Endothelial cell of umbilical vein (primary cell): ENCODE measurements around the gene HNMT. TPM values are rescaled to one million over a fixed set of nuclear protein-coding genes. Genes with fewer than 3 reads are reported as not detected.

Source experiments
- BruUV-seq: library from RNA; stranded (reverse); fragments of 400-500 nt; replicated peaks from 2 replicates; lab custom pipeline; 2021; lab: Mats Ljungman, UMichigan
- CTCF ChIA-PET: fragments of 300-600, 350-600 bp; sonication (Branson Sonifier 250); formaldehyde crosslinking; loops from one replicate; lab custom pipeline; 2021; ENCODE audit warnings: antibody characterized with exemption, inconsistent platforms; lab: Charles Lee
- POLR2A ChIA-PET: fragments of 300-600, 350-600 bp; sonication (Branson Sonifier 250); formaldehyde crosslinking; loops from one replicate; lab custom pipeline; 2021; ENCODE audit warnings: antibody characterized with exemption, inconsistent platforms; lab: Charles Lee
- DNase-seq: peaks from one replicate; pipeline ENCODE4 v3.0.0-alpha.2; 2011; ENCODE audit warnings: low read depth, low spot score
- FAIRE-seq: peaks from 2 replicates; lab custom pipeline; 2011; peaks lifted over from hg19 to GRCh38; lab: Jason Lieb, UNC
- H2AFZ ChIP-seq: 2 replicates; pipeline ENCODE4 v1.6.0; 2012; ENCODE audit warnings: low read depth, low read length, control low read depth, inconsistent platforms
- H3K27ac ChIP-seq: 2 replicates; pipeline ENCODE4 v1.5.1; 2011; ENCODE audit warnings: low read depth, mild to moderate bottlenecking, control low read depth, low read length, moderate library complexity; ENCODE audit not compliant: insufficient read depth
- H3K27me3 ChIP-seq, 2 experiments: 2 replicates each; pipeline versions ENCODE4 v1.6.0 to v1.6.1; 2011; ENCODE audit warnings: low read length in 2 of 2, mixed read lengths in 1 of 2; ENCODE audit not compliant: control insufficient read depth in 2 of 2, insufficient read depth in 2 of 2
- H3K36me3 ChIP-seq, 2 experiments: 2 replicates in 1 of 2; 3 replicates in 1 of 2; pipeline ENCODE4 v1.5.1; 2011; ENCODE audit warnings: low read length in 2 of 2, mild to moderate bottlenecking in 1 of 2, moderate library complexity in 1 of 2; ENCODE audit not compliant: control insufficient read depth in 2 of 2, insufficient read depth in 2 of 2; ENCODE audit errors: extremely low read depth in 1 of 2
- H3K4me1 ChIP-seq: 3 replicates; pipeline ENCODE4 v1.5.1; 2011; ENCODE audit warnings: mild to moderate bottlenecking, low read length; ENCODE audit not compliant: control insufficient read depth, insufficient read depth; ENCODE audit errors: extremely low read depth
- H3K4me2 ChIP-seq: 2 replicates; pipeline ENCODE4 v1.6.1; 2011; ENCODE audit warnings: low read length, control low read depth, mixed read lengths; ENCODE audit not compliant: insufficient read depth
- H3K4me3 ChIP-seq, 3 experiments: fragments of 200-600 bp in 1 of 3; sonication (generic), shearing (Covaris generic) in 1 of 3; replicated peaks in 1 of 3; 2 replicates each; pipeline ENCODE4 v1.5.1; 2011 to 2016; ENCODE audit warnings: control low read depth in 3 of 3, low read length in 3 of 3, mild to moderate bottlenecking in 2 of 3, inconsistent platforms in 1 of 3, low read depth in 1 of 3, moderate library complexity in 1 of 3; ENCODE audit not compliant: insufficient read depth in 1 of 3
- H3K79me2 ChIP-seq: 2 replicates; pipeline ENCODE4 v1.6.0; 2012; ENCODE audit warnings: low read length, inconsistent platforms; ENCODE audit not compliant: control insufficient read depth, insufficient read depth
- H3K9ac ChIP-seq: replicated peaks from 2 replicates; pipeline ENCODE3; 2011; ENCODE audit warnings: low read length, control low read depth; ENCODE audit not compliant: insufficient read depth; ENCODE audit errors: extremely low read depth
- H3K9me1 ChIP-seq: replicated peaks from 3 replicates; pipeline ENCODE4 v1.6.0; 2011; ENCODE audit warnings: mild to moderate bottlenecking, low read length; ENCODE audit not compliant: control insufficient read depth, insufficient read depth; ENCODE audit errors: extremely low read depth
- H3K9me3 ChIP-seq: replicated peaks from 2 replicates; pipeline ENCODE4 v1.5.1; 2012; ENCODE audit warnings: low read length, inconsistent platforms; ENCODE audit not compliant: control insufficient read depth, insufficient read depth
- H4K20me1 ChIP-seq: replicated peaks from 2 replicates; pipeline ENCODE3; 2011; ENCODE audit warnings: mild to moderate bottlenecking, low read length; ENCODE audit not compliant: control insufficient read depth, insufficient read depth; ENCODE audit errors: extremely low read depth
- EZH2 ChIP-seq: IDR thresholded peaks from 2 replicates; pipeline ENCODE4 v1.6.1; 2012; ENCODE audit warnings: borderline replicate concordance, low read depth, mild to moderate bottlenecking, moderate library complexity, low read length, inconsistent platforms; ENCODE audit not compliant: severe bottlenecking
- FOS ChIP-seq: IDR thresholded peaks from 2 replicates; pipeline ENCODE4 v1.6.1; 2011; ENCODE audit warnings: mild to moderate bottlenecking, low read length, moderate library complexity, borderline replicate concordance; ENCODE audit not compliant: insufficient read depth
- GATA2 ChIP-seq: IDR thresholded peaks from 2 replicates; pipeline ENCODE4 v1.7.0; 2011; ENCODE audit warnings: low read depth, mild to moderate bottlenecking, moderate library complexity, mixed read lengths, low read length; ENCODE audit not compliant: insufficient read length, insufficient read depth
- JUN ChIP-seq: IDR thresholded peaks from 2 replicates; pipeline ENCODE4 v1.6.1; 2011; ENCODE audit warnings: borderline replicate concordance, low read depth; ENCODE audit not compliant: insufficient read length, insufficient read depth
- MYC ChIP-seq: IDR thresholded peaks from one replicate; pipeline ENCODE4 v1.6.1; 2011; ENCODE audit warnings: mild to moderate bottlenecking, low read depth, low read length
- POLR2A ChIP-seq: IDR thresholded peaks from 2 replicates; pipeline ENCODE4 v1.6.1; 2012; ENCODE audit warnings: low read depth, mild to moderate bottlenecking, control low read depth, low read length
- POLR2AphosphoS5 ChIP-seq: IDR thresholded peaks from 2 replicates; pipeline ENCODE4 v1.6.1; 2012; ENCODE audit warnings: low read depth, mild to moderate bottlenecking, control low read depth, low read length, moderate library complexity; ENCODE audit not compliant: insufficient read depth
- dilution Hi-C: fragments of 300-500 bp; cut with MboI; formaldehyde crosslinking; loops from one replicate; pipeline ENCODE4 v1.15.0; 2019; ENCODE audit warnings: low sequenced_read_pairs; ENCODE audit not compliant: extremely low pct_ligation_motif_present
- intact Hi-C: fragments of 100-400 bp; cut with micrococcal nuclease; formaldehyde crosslinking; loops from one replicate; pipeline ENCODE4 v1.10.0; 2022
- polyA plus RNA-seq, 4 experiments: library from polyadenylated mRNA; depleted of rRNA in 3 of 4; stranded (reverse) in 3 of 4; unstranded in 1 of 4; fragments of >200 nt; gene quantifications; 2 replicates each; pipeline versions ENCODE4 v1.2.1 to v1.2.3, GENCODE V29; 2011 to 2012; ENCODE audit warnings: missing spikeins in 1 of 4
- total RNA-seq: library from RNA; stranded (reverse); gene quantifications from 2 replicates; pipeline ENCODE4 v1.2.3, GENCODE V29; 2021
- TF ChIP-seq, protein P1 (sequence below): IDR thresholded peaks from 2 replicates; pipeline ENCODE4 v1.6.1; 2011; ENCODE audit not compliant: insufficient read depth, insufficient read length
- TF ChIP-seq, protein P2 (sequence below), 2 donors: IDR thresholded peaks; 1 replicate in 1 of 2; 2 replicates in 1 of 2; pipeline ENCODE4 v1.5.1; 2011; ENCODE audit warnings: low read length in 2 of 2, mild to moderate bottlenecking in 2 of 2, moderate library complexity in 2 of 2, control low read depth in 1 of 2, inconsistent platforms in 1 of 2, low read depth in 1 of 2; ENCODE audit not compliant: insufficient read depth in 1 of 2; ENCODE audit errors: extremely low read depth in 1 of 2

HNMT gene
- total and polyA plus RNA-seq, 2 donors (not counting 3 experiments of a cell fraction or from before 2014, with no cell fraction given), result 8.6 to 16.9 TPM

DNA sequence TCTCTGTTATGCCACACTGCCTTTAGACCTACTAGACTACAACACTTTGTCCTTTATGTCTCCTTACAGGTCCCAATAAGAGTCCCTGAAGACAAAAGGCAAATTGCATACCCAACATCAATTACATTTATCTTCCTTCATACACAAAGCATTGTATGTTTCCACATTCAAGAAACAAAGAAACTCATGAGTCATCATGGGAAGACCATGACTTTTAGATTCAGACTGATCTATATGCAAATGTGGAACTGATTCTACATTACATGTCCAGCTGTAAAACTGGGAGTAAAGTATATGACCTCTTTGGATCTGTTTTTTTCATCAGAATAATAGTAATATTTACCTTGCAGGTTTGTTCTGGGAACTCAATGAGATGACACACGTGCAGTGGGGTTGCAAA, 25.2 kb upstream of the HNMT start:
- CTCF ChIA-PET, result interaction anchor here (0.9 to 1.2 kb wide), 2 partner anchors 25 to 152 kb away, joined by 3 to 4 read pairs; partner anchors contain the start of gene HNMT
- Histone ChIP-seq H3K36me3 (no peaks in the 10 kb centered on the region), H3K27me3 (no peaks in the 10 kb centered on the region), H3K9me1 (no peaks in the 10 kb centered on the region), H3K9me3 (no peaks in the 10 kb centered on the region), H3K27ac (no peak overlapping the region), H3K9ac (no peak overlapping the region), H3K79me2 (no peaks in the 10 kb centered on the region), H4K20me1 (no peaks in the 10 kb centered on the region), H3K4me1 (no peaks in the 10 kb centered on the region), H3K4me2 (no peak overlapping the region), H2AFZ (no peak overlapping the region), H3K4me3 (no peak overlapping the region)
- no TSS peak for BruUV-seq
- POLR2A ChIA-PET, result no interaction called here
- DNase-seq, result no peak
- dilution Hi-C loops (no loop called here), intact Hi-C loops (no loop called here)
- FAIRE-seq, result no peak
- TF ChIP-seq POLR2AphosphoS5, result no peak
- TF ChIP-seq FOS, result no peak
- TF ChIP-seq, protein P1, sequence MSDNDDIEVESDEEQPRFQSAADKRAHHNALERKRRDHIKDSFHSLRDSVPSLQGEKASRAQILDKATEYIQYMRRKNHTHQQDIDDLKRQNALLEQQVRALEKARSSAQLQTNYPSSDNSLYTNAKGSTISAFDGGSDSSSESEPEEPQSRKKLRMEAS, result no peak
- no peak for TF ChIP-seq EZH2
- TF ChIP-seq POLR2A, result no peak
- TF ChIP-seq JUN, result no peak
- no peak for TF ChIP-seq GATA2

DNA sequence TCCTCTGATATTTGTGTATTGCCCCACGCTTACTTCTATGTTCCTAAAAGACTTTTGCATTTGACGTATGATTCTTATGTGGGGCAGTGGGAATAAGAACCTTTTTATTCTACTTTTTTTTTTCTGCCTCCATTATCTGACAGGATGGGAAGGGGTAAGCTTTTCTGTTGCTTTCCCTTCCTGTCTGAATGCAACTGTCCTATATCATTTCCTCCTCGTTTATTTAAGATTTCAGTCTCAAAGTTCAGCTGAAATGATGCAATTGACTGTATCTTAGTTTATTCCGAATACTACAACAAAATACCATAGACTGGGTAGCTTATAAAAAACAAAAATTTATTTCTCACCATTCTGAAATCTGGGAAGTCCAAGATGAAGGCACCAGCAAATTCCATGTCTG, 24.1 kb upstream of the HNMT start:
- TF ChIP-seq, protein P1, result no peak
- TF ChIP-seq EZH2 (no peak), JUN (no peak), POLR2AphosphoS5 (no peak), FOS (no peak), POLR2A (no peak), MYC (no peak), GATA2 (no peak)
- TF ChIP-seq, protein P2, sequence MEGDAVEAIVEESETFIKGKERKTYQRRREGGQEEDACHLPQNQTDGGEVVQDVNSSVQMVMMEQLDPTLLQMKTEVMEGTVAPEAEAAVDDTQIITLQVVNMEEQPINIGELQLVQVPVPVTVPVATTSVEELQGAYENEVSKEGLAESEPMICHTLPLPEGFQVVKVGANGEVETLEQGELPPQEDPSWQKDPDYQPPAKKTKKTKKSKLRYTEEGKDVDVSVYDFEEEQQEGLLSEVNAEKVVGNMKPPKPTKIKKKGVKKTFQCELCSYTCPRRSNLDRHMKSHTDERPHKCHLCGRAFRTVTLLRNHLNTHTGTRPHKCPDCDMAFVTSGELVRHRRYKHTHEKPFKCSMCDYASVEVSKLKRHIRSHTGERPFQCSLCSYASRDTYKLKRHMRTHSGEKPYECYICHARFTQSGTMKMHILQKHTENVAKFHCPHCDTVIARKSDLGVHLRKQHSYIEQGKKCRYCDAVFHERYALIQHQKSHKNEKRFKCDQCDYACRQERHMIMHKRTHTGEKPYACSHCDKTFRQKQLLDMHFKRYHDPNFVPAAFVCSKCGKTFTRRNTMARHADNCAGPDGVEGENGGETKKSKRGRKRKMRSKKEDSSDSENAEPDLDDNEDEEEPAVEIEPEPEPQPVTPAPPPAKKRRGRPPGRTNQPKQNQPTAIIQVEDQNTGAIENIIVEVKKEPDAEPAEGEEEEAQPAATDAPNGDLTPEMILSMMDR (IDR thresholded peaks at IDR 0.05; ENCODE audit: extremely low read depth in 1 of 2, insufficient read depth in 1 of 2, low read depth in 1 of 2, low read length in 2 of 2), result no peak
- Histone ChIP-seq H3K27me3 (no peaks in the 10 kb centered on the region), H3K27ac (no peak overlapping the region), H3K9ac (no peak overlapping the region), H4K20me1 (no peaks in the 10 kb centered on the region), H3K9me1 (no peaks in the 10 kb centered on the region), H3K4me2 (no peak overlapping the region), H3K79me2 (no peaks in the 10 kb centered on the region), H2AFZ (no peak overlapping the region), H3K4me1 (no peaks in the 10 kb centered on the region), H3K4me3 (no peak overlapping the region), H3K9me3 (no peaks in the 10 kb centered on the region), H3K36me3 (no peaks in the 10 kb centered on the region)
- dilution Hi-C loops, result no loop called here
- no peak for FAIRE-seq
- CTCF ChIA-PET, result no interaction called here
- POLR2A ChIA-PET, result no interaction called here
- BruUV-seq, result no TSS peak
- intact Hi-C loops, result no loop called here
- DNase-seq, result no peak
